NT2/D1 (cell line): ENCODE results near the gene PDE8A.

Source experiments
- DNase-seq: peaks from one replicate; pipeline ENCODE4 v3.0.0-alpha.2; 2011; ENCODE audit warnings: low read depth, low spot score
- H3K27me3 ChIP-seq: 2 replicates; pipeline ENCODE4 v1.6.0; 2011; ENCODE audit warnings: mild to moderate bottlenecking; ENCODE audit not compliant: insufficient read length, insufficient read depth
- H3K36me3 ChIP-seq: 2 replicates; pipeline ENCODE4 v1.6.1; 2011; ENCODE audit warnings: mild to moderate bottlenecking, low read length, mixed read lengths; ENCODE audit not compliant: insufficient read depth, insufficient read length
- H3K4me1 ChIP-seq: 2 replicates; pipeline ENCODE4 v1.5.1; 2011; ENCODE audit not compliant: insufficient read depth, insufficient read length
- H3K4me3 ChIP-seq: 2 replicates; pipeline ENCODE4 v1.5.1; 2011; ENCODE audit warnings: low read depth; ENCODE audit not compliant: insufficient read length
- H3K9ac ChIP-seq: 2 replicates; pipeline ENCODE4 v1.6.0; 2011; ENCODE audit warnings: low read depth; ENCODE audit not compliant: insufficient read length
- H3K9me3 ChIP-seq: 2 replicates; pipeline ENCODE4 v1.5.1; 2011; ENCODE audit warnings: mild to moderate bottlenecking, low read length; ENCODE audit not compliant: insufficient read depth
- SUZ12 ChIP-seq: IDR thresholded peaks from 2 replicates; pipeline ENCODE4 v1.6.1; 2011; ENCODE audit not compliant: insufficient read length, insufficient read depth; ENCODE audit errors: extremely low read depth
- YY1 ChIP-seq: IDR thresholded peaks from 2 replicates; pipeline ENCODE4 v1.6.1; 2011; ENCODE audit not compliant: insufficient read length, insufficient read depth
- ZNF274 ChIP-seq: IDR thresholded peaks from 2 replicates; pipeline ENCODE4 v1.6.1; 2011; ENCODE audit warnings: mild to moderate bottlenecking, low read depth, low read length

The PDE8A gene

GRCh38 chr15:84944311-84944710 is 37.3 kb upstream of the PDE8A start:
- Histone ChIP-seq H3K36me3 (no peaks in the 10 kb centered on the region), H3K27me3 (no peaks in the 10 kb centered on the region), H3K9me3 (no peaks in the 10 kb centered on the region), H3K9ac (no peak overlapping the region), H3K4me1 (no peaks in the 10 kb centered on the region), H3K4me3 (no peak overlapping the region)
- DNase-seq, result no peak
- TF ChIP-seq ZNF274, result no peak
- no peak for TF ChIP-seq SUZ12
- no peak for TF ChIP-seq YY1

DNA sequence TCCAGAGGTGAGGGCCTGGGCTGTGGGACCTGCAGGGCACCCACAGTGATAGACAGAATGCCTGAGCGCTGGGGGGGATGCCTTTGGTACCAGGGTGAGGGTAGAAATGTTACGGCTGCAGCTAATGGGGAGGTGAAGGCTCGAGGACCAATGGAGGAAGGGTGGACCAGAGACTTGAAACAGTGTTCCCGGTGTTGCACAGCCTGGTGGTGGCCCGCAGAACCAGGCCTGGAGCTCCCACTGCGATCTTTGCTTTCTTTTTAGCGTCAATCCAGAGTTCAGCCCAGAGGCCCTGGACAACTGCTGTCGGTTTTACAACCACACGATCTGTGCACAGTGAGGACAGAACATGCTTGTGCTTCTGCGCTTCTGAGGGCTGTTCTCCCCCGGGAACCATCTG is 36.8 kb upstream of the PDE8A start:
- TF ChIP-seq YY1 (no peak), ZNF274 (no peak), SUZ12 (no peak)
- no peak for DNase-seq
- no peaks in the 10 kb centered on the region for H3K4me1 ChIP-seq
- H3K27me3 ChIP-seq, result no peaks in the 10 kb centered on the region
- H3K36me3 ChIP-seq, result no peaks in the 10 kb centered on the region
- no peak overlapping the region for H3K4me3 ChIP-seq
- H3K9ac ChIP-seq, result no peak overlapping the region
- no peaks in the 10 kb centered on the region for H3K9me3 ChIP-seq

DNA sequence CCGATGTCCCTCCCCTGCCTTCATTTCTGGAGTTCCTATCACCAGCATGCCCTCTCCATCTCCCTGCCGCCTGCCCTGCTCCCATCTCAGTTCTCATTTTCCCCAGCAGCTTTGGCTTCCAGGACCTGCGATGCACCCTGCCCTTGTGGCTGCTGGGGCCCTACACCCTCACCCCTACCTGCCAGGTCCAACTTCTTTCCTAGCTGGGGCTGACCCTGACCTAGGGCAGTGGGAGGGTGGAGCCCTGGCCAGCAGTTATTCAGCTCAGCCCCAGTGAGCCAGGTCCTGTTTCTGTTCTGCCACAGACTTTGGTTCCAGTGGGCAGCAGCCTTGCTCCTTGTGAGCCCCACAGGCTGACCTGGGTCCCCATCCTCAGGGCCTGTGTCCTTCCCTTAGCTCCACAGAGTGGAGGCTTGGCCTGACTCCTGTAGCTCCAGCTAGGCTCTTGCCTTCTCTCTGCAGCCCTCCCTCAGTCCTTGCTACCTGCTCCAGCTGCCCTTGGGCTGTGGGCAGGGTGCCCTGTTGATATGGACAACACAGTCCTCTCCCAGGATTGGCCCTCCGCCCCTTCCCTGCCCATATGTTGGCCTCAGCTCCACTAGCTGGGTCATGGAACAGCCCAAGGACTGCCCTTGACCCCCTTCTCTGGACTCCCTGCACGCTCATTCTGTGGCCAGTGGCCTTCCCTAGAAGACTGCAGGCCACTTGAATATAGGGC is 34.7 kb upstream of the PDE8A start:
- H3K4me3 ChIP-seq, result no peak overlapping the region
- H3K9me3 ChIP-seq, result no peaks in the 10 kb centered on the region
- no peaks in the 10 kb centered on the region for H3K4me1 ChIP-seq
- no peak overlapping the region for H3K9ac ChIP-seq
- DNase-seq, result no peak
- TF ChIP-seq SUZ12 (no peak), YY1 (no peak)
- H3K36me3 ChIP-seq, result no peaks in the 10 kb centered on the region
- H3K27me3 ChIP-seq, result no peaks in the 10 kb centered on the region

- Histone ChIP-seq H3K36me3 (no peaks in the 10 kb centered on the region), H3K9me3 (no peaks in the 10 kb centered on the region), H3K4me1 (no peaks in the 10 kb centered on the region), H3K4me3 (no peak overlapping the region), H3K9ac (no peak overlapping the region), H3K27me3 (no peaks in the 10 kb centered on the region)
- TF ChIP-seq ZNF274 (no peak), SUZ12 (no peak), YY1 (no peak)
- DNase-seq, result no peak
Measured at GRCh38 chr15:84947947-84948830, 33.5 kb upstream of the PDE8A start.

GRCh38 chr15:84949043-84949442 is 32.6 kb upstream of the PDE8A start:
- no peak overlapping the region for H3K4me3 ChIP-seq
- H3K9ac ChIP-seq, result no peak overlapping the region

GRCh38 chr15:84949845-84950569 is 31.6 kb upstream of the PDE8A start:
- H3K36me3 ChIP-seq, result no peaks in the 10 kb centered on the region
- no peak overlapping the region for H3K4me3 ChIP-seq
- no peaks in the 10 kb centered on the region for H3K27me3 ChIP-seq
- TF ChIP-seq ZNF274, result no peak
- no peak for TF ChIP-seq SUZ12
- no peak for TF ChIP-seq YY1
- H3K4me1 ChIP-seq, result peaks cover 2% of the 10 kb centered on the region
- no peak for DNase-seq
- H3K9me3 ChIP-seq, result no peaks in the 10 kb centered on the region
- no peak overlapping the region for H3K9ac ChIP-seq

More at GRCh38 chr15:84949043-84949442, 32.6 kb upstream of the PDE8A start:
- Histone ChIP-seq H3K36me3 (no peaks in the 10 kb centered on the region), H3K4me1 (no peaks in the 10 kb centered on the region), H3K27me3 (no peaks in the 10 kb centered on the region), H3K9me3 (no peaks in the 10 kb centered on the region)
- TF ChIP-seq SUZ12 (no peak), ZNF274 (no peak), YY1 (no peak)
- DNase-seq, result no peak

DNA sequence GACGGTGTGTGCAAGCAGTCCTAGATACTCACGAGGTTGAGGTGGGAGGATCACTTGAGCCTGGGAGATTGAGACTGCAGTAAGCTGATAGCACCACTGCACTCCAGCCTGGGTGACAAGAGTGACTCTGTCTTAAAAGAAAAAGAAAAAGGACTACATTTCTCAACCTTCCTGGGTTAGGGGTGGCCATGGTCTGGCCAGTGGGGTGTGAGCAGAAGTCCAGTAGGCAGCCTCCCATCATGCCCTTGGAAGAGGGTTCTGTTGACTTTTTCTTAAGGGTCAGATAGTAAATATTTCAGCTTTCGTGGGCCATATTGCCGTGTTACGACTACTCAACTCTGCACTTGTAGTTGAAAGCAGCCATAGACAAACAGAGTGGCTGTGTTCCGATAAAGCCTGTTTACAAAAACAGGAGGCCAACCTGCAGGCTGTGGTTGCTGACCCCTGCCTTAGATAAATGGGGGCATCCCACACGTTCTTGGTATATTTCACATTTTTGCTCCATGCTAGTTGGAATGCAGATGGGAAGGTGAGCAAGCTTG is 31.0 kb upstream of the PDE8A start:
- no peaks in the 10 kb centered on the region for H3K27me3 ChIP-seq
- DNase-seq, result no peak
- TF ChIP-seq SUZ12 (no peak), YY1 (no peak), ZNF274 (no peak)
- no peaks in the 10 kb centered on the region for H3K36me3 ChIP-seq
- no peak overlapping the region for H3K4me3 ChIP-seq
- peaks cover 3% of the 10 kb centered on the region for H3K4me1 ChIP-seq
- H3K9me3 ChIP-seq, result no peaks in the 10 kb centered on the region
- no peak overlapping the region for H3K9ac ChIP-seq
